ENCODE results near the gene ABI3BP. TPM values are rescaled to one million over a fixed set of nuclear protein-coding genes. Genes with fewer than 3 reads are reported as not detected.

The ABI3BP gene
- total RNA-seq, 1 experiment from 2014 or later = 0.74 TPM

DNA sequence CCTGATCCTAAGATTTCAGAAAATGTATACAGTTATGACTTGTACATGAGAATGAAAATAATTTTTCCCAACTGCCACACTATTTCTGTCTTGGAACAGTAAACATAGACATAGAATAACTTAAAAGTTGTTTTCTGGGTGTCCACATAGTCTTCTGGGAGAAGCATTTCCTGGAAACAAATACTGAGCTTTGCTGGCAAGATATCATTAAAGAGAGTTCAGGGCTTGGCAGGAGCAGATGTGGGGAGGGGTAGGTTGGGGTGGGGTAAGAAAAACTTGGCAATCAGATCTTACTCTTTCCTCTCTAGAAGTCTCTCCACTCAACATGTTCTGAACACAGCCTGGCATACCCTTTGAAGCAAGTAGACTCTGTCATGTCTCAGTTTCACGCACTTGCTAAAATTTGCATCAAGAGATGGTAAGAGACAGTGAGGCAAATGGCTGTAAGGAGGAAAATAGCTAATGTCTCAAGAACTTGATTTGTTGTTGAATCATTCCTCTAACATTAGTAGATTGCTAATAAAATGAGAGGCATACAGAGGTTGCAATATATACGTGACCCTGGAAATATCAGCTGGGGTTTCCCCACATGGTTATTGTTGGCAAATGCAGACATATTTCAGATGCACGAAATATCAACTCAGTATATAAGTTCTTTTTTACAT is 27.3 kb upstream of the ABI3BP start:
- ChIA-PET CTCF (no interaction called here), POLR2A (no interaction called here)
- H3K4me1 Mint-ChIP-seq = no peaks in the 10 kb centered on the region
- H3K9me3 Mint-ChIP-seq = peaks cover 14% of the 10 kb centered on the region
- ATAC-seq (no peak), DNase-seq (ENCODE audit: low spot score) (no peak)
- no peaks in the 10 kb centered on the region for H3K36me3 Mint-ChIP-seq
- TF ChIP-seq RELA (CRISPR knock-in tag; IDR thresholded peaks at IDR 0.05; ENCODE audit: borderline replicate concordance) (no peak), NFATC4 (CRISPR knock-in tag; IDR thresholded peaks at IDR 0.05) (no peak), NR3C1 (CRISPR knock-in tag; conservative IDR thresholded peaks at IDR 0.05; ENCODE audit: low read depth) (no peak), SP1 (CRISPR knock-in tag; conservative IDR thresholded peaks at IDR 0.05) (no peak), JAZF1 (CRISPR knock-in tag; IDR thresholded peaks at IDR 0.05) (no peak), ATF1 (CRISPR knock-in tag; IDR thresholded peaks at IDR 0.05) (no peak), ZNF423 (CRISPR knock-in tag; IDR thresholded peaks at IDR 0.05) (no peak), ZNF396 (CRISPR knock-in tag; IDR thresholded peaks at IDR 0.05; ENCODE audit: borderline replicate concordance) (no peak), ELF4 (CRISPR knock-in tag; IDR thresholded peaks at IDR 0.05; ENCODE audit: low read depth) (no peak), PRRX2 (CRISPR knock-in tag; IDR thresholded peaks at IDR 0.05) (no peak), ZNF317 (CRISPR knock-in tag; IDR thresholded peaks at IDR 0.05; ENCODE audit: borderline replicate concordance, low read depth) (no peak), FOXP1 (CRISPR knock-in tag; IDR thresholded peaks at IDR 0.05; ENCODE audit: borderline replicate concordance) (no peak), ETV6 (CRISPR knock-in tag; IDR thresholded peaks at IDR 0.05) (no peak)
- TF ChIP-seq, protein P1, sequence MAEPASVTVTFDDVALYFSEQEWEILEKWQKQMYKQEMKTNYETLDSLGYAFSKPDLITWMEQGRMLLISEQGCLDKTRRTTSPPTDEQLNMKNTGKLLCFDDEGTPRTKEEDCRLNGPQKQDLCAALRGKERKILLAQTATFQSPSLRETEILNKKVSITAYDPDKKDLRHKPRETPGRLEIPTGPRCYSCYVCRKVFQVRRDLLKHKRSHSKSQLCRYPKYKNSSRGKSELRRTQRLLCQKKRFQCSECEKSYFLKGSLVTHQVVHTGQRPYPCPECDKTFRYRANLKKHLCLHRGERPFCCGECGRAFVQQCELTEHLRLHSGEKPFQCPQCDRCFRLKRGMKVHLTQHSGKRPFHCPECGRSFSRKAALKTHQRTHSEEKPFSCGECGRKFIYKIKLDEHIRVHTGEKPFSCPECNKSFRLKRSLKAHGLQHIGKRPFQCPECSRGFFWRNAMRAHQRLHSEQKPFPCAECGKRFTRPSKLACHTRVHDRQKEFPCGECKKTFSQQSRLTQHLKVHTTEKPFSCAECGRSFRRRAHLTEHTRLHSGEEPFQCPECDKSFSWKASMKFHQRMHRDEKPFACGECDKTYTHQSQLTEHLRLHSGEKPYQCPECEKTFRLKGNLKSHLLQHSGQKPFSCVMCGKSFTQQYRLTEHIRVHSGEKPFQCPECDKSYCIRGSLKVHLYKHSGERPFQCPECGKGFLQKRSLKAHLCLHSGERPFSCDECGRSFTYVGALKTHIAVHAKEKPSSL (CRISPR knock-in tag; conservative IDR thresholded peaks at IDR 0.05) = no peak
- TF ChIP-seq, protein P2, sequence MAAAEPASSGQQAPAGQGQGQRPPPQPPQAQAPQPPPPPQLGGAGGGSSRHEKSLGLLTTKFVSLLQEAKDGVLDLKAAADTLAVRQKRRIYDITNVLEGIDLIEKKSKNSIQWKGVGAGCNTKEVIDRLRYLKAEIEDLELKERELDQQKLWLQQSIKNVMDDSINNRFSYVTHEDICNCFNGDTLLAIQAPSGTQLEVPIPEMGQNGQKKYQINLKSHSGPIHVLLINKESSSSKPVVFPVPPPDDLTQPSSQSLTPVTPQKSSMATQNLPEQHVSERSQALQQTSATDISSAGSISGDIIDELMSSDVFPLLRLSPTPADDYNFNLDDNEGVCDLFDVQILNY (CRISPR knock-in tag; IDR thresholded peaks at IDR 0.05) = no peak
- TF ChIP-seq, protein P3, sequence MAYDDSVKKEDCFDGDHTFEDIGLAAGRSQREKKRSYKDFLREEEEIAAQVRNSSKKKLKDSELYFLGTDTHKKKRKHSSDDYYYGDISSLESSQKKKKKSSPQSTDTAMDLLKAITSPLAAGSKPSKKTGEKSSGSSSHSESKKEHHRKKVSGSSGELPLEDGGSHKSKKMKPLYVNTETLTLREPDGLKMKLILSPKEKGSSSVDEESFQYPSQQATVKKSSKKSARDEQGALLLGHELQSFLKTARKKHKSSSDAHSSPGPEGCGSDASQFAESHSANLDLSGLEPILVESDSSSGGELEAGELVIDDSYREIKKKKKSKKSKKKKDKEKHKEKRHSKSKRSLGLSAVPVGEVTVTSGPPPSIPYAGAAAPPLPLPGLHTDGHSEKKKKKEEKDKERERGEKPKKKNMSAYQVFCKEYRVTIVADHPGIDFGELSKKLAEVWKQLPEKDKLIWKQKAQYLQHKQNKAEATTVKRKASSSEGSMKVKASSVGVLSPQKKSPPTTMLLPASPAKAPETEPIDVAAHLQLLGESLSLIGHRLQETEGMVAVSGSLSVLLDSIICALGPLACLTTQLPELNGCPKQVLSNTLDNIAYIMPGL (CRISPR knock-in tag; IDR thresholded peaks at IDR 0.05) = no peak
- TF ChIP-seq, protein P4, sequence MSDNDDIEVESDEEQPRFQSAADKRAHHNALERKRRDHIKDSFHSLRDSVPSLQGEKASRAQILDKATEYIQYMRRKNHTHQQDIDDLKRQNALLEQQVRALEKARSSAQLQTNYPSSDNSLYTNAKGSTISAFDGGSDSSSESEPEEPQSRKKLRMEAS (CRISPR knock-in tag; IDR thresholded peaks at IDR 0.05) = no peak
- TF ChIP-seq, protein P5, sequence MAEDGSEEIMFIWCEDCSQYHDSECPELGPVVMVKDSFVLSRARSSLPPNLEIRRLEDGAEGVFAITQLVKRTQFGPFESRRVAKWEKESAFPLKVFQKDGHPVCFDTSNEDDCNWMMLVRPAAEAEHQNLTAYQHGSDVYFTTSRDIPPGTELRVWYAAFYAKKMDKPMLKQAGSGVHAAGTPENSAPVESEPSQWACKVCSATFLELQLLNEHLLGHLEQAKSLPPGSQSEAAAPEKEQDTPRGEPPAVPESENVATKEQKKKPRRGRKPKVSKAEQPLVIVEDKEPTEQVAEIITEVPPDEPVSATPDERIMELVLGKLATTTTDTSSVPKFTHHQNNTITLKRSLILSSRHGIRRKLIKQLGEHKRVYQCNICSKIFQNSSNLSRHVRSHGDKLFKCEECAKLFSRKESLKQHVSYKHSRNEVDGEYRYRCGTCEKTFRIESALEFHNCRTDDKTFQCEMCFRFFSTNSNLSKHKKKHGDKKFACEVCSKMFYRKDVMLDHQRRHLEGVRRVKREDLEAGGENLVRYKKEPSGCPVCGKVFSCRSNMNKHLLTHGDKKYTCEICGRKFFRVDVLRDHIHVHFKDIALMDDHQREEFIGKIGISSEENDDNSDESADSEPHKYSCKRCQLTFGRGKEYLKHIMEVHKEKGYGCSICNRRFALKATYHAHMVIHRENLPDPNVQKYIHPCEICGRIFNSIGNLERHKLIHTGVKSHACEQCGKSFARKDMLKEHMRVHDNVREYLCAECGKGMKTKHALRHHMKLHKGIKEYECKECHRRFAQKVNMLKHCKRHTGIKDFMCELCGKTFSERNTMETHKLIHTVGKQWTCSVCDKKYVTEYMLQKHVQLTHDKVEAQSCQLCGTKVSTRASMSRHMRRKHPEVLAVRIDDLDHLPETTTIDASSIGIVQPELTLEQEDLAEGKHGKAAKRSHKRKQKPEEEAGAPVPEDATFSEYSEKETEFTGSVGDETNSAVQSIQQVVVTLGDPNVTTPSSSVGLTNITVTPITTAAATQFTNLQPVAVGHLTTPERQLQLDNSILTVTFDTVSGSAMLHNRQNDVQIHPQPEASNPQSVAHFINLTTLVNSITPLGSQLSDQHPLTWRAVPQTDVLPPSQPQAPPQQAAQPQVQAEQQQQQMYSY (CRISPR knock-in tag; IDR thresholded peaks at IDR 0.05) = no peak
- TF ChIP-seq, protein P6, sequence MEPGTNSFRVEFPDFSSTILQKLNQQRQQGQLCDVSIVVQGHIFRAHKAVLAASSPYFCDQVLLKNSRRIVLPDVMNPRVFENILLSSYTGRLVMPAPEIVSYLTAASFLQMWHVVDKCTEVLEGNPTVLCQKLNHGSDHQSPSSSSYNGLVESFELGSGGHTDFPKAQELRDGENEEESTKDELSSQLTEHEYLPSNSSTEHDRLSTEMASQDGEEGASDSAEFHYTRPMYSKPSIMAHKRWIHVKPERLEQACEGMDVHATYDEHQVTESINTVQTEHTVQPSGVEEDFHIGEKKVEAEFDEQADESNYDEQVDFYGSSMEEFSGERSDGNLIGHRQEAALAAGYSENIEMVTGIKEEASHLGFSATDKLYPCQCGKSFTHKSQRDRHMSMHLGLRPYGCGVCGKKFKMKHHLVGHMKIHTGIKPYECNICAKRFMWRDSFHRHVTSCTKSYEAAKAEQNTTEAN (CRISPR knock-in tag; IDR thresholded peaks at IDR 0.05) = no peak
- TF ChIP-seq, protein P7, sequence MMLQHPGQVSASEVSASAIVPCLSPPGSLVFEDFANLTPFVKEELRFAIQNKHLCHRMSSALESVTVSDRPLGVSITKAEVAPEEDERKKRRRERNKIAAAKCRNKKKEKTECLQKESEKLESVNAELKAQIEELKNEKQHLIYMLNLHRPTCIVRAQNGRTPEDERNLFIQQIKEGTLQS (CRISPR knock-in tag; conservative IDR thresholded peaks at IDR 0.05) = no peak
- H3K27me3 Mint-ChIP-seq (ENCODE audit: low read depth) = no peaks in the 10 kb centered on the region; the same call in 1 of the 2 replicates
- no peak overlapping the region for H3K4me3 Mint-ChIP-seq
- H3K27ac Mint-ChIP-seq = no peak overlapping the region
